ENCODE data around the gene COL23A1.

DNA sequence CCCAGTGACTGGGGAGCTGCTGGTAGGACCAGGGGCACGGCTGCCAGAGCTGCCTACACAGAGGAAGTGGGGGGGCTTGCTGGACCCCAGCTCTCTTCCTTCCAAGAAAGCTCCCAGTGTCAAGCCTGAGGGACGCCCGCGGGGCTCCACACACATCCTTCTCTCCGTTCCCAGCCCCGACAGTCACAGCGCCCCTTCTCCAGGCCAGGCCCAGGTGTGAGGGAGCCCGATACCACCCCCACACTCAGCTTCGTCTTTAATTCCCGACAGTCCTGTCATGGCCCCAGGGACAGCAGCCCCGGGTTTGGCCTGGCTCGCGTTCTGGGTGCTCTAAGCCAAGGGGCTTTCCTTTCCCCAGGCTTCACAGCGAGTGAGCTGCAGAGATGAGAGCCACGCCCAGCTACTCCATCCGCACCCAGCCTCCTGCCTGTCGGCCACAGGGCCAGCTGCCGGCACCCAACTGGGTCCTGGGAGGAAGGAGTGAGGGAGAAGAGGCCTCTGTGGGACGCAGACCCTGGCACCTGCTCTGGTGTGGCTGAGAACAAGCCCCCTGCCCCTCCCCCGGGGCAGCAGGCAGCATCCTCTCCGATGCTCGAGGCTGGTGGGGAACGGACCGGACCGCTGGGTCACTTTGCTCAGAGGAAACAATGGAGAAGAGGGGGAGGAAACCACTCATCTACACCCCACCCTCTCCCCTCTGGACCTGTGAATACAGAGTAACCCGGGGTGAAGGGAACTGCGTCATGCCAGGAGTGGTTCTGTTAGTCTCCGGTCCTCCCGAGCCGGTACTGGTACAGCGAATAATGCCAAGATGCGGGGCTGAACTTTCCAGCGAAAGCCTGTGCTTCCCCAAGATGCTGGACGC is 303.7 kb downstream of the COL23A1 start:
- TF ChIP-seq, protein P1, sequence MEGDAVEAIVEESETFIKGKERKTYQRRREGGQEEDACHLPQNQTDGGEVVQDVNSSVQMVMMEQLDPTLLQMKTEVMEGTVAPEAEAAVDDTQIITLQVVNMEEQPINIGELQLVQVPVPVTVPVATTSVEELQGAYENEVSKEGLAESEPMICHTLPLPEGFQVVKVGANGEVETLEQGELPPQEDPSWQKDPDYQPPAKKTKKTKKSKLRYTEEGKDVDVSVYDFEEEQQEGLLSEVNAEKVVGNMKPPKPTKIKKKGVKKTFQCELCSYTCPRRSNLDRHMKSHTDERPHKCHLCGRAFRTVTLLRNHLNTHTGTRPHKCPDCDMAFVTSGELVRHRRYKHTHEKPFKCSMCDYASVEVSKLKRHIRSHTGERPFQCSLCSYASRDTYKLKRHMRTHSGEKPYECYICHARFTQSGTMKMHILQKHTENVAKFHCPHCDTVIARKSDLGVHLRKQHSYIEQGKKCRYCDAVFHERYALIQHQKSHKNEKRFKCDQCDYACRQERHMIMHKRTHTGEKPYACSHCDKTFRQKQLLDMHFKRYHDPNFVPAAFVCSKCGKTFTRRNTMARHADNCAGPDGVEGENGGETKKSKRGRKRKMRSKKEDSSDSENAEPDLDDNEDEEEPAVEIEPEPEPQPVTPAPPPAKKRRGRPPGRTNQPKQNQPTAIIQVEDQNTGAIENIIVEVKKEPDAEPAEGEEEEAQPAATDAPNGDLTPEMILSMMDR (IDR thresholded peaks at IDR 0.05; ENCODE audit: poor library complexity): no peak
- no peak for TF ChIP-seq EZH2 (IDR thresholded peaks at IDR 0.05; ENCODE audit: borderline replicate concordance)

Data from hepatocyte (in vitro differentiated cells).